GM21390 (cell line): Measurements from ENCODE around the gene RTKN.
A peak's percentile ranks its signal among the peaks of the same experiment; 100 is the strongest.

Experiments
- ATAC-seq: cut with Tn5 transposase; IDR thresholded peaks from one replicate; pipeline ENCODE4 v1.9.1; 2021; ENCODE audit not compliant: unreplicated experiment

The RTKN gene

DNA sequence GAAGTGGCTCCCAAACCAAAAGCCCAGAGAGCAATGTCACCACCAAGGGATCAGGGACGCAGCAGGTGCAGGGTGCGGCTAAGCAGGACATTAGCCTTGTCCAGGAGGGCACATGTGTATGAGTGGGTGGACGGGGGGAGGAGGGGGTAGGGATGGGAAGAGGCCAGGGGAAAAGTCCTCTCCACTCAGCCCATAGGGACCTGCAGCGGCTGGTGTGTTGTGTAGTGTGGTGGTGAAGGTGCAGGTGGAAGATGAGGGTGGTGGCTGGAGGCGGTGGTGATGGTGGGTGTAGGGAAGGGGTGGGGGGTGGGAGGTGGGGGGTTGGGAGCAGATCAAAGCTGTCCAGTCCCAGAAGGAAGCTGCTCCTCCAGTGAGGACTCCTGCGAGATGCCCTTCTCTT is 24.0 kb downstream of the RTKN start:
- no peak for ATAC-seq

DNA sequence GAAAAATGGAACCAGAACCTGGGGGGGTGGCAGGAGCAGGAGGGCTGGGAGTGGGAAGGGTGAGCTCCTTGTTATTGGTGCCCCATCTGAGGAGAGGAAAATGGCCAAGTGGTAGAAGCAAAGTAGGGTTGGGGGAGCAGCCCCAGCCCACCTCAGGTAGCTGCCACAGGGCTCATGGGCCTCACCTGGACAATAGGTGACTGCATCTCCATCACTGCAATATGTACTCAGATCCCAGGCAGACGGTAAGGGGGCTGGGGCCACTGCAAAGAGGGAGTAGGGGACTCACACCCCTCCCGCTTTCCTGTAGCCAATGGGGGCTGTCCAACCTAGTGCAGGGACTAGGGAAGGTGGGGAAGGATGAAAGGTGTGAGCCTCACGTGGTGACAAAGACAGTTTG is 24.5 kb downstream of the RTKN start:
- no peak for ATAC-seq

DNA sequence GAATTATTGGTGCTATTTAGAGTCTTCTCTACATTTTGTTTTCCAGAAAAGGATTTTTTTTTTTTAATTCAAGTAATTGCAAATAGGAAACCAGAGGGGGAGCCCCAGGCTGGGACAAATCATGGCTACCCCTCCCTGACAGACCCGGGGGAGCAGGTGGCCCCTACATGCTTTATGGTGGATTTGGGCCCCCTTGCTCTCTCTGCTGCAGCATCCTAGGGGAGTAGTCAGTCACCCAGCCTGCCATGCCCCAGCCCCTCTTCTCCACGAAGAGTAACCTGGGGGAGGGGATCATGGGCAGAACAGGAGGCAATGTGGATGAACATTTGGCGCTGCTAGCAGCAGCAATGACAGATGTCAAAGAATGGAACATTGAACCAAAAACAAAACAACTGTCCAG is 25.0 kb downstream of the RTKN start:
- no peak for ATAC-seq

DNA sequence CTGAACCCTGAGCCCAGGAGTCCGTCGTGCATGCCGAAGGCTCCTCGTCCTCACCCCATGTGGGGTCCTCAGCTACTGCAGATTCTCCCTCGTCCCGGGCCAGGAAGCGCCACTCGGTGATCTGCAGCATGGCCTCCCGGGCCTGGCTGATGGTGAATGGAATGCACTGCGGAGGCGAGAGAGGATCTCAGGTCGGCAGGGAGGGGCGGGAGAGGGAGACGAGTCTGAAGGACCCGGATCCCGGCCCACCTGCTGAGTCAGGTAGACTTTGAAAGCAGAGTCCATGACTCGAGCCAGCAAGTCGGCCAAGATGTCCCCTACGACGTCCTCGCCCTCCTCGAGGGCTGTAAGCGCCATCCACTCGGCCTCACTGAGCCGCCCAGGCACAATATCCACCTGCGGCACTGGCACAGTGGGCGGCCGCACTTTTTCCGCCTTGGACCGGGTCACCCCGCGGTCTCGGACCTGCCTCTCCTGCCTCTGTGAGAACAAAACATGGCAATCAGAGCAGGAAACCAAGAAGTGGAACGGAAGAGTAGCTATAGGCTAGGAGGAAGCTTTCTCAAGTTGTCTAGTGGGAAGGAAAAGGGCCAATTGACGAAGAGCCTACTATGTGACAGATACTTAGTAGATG is 25.9 kb downstream of the RTKN start:
- no peak for ATAC-seq

DNA sequence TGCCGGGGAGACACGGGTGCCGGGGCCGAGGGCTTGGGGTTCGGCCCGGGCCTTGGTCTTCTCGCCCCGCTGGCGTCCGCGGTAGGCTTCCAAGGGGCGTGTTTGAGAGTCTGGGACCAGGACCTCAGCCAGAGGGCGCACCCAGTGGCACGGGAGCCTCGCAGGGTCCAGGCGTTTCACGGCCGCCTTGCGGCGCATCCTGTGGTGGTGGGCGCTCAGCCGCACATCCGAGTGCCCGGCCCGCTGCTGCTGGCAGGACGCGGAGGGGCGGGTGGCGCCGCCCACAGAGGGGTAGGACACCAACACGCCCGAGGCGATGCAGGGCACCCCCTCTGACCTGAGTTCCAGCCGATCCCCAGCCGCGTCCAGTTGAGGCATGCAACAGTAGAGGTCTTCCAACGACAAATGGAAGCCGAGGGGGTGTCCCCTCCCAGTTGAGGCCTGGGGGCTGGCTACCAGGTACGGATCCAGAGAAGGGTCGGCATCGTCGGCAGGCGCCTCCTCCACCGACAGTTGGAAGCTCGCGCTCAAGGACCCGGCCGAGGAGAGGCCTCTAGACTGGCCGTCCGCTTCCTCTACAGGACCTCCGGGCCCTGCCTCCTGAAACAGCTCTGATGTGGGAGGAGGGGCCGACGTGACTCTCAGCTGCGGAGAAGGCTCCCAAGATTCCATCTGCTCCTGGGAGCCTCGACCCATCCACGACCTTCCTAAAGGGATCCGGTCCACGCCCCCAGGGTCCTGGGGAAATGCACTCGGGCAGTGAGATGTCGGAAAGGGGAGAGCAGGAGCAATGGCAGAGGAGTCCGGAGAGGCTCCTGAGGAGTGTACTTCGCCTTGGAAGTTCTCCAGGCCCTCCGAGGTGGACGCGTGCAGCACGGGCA is 26.6 kb downstream of the RTKN start:
- ATAC-seq = no peak

- no peak for ATAC-seq
These were observed 27.3 kb downstream of the RTKN start for GRCh38 chr2:74414441-74414840.

- ATAC-seq = no peak
These were observed 28.6 kb downstream of the RTKN start for GRCh38 chr2:74413001-74413698.

DNA sequence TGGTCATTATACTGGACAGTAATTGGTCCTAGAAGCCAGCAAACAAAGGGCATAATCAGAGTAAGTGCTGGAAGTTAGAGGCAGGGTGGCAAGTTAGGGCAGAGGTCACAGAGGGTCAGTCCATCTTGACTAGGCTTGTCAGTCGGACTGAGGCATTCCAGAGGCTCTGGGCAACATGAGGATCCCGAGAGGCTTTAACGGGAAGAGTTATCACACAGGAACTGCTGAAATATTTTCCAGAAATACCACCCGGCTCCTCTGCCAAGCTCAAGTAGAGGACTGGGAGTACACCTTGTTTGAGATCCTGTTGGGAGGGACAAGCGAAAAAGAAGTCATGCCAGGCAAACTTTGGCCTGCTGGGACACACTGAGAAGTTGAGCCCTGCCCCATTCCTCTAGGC is 34.1 kb downstream of the RTKN start:
- no peak for ATAC-seq

DNA sequence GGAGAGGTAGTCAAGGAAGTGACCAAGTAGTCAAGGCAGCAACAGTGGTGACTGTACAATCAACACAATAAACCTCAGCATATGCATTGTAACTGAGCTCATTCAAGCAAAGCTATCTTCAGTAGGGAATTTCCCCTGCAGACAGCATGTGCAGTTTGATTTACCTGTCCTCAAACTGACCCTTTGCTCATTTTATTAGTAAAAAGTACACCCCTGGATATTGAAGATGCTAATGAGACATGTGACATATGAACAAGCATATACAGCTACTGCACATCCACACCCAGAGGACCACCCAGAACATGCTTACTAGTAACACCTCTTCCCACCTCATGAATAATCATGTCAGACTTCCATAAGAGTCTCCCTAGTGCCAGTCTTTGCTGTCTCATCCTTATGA is 35.7 kb downstream of the RTKN start:
- no peak for ATAC-seq

DNA sequence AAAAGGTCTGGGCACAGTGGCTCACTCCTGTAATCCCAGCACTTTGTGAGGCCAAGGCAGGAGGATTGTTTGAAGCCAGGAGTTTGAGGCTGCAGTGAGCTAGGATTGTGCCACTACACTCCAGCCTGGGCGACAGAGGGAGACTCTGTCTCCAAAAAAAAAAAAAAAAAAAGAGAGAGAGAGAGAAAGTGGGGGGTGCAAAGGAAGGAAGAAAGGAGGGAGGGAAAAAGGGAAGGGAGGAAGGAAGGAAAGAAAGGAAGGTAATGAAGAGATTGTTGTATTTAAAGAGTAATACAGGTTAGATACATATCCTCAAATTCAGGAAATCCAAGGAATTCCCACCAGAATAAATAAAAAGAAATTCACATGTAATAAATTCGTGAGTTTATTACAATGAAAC is 39.8 kb downstream of the RTKN start:
- ATAC-seq = no peak

DNA sequence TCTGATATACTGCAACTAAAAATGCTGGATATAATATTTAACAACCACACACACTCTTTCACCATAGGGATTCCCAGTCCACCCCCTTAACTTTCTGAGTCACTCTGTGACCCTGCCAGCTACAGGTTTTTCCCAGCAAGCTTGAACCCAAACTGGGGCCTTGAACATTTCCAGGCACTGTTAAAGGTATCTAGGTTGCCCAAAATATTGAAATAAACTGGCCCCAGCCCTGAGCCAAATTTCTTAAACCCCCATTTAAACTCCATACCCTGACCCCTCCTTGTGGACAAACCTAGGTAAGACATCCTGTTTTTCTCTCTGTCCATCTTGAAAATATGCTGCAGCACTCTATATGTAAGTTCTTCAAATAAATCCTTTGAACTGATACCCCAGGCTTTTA is 42.0 kb downstream of the RTKN start:
- ATAC-seq = peak; percentile 49

- ATAC-seq = no peak
These were observed 45.6 kb downstream of the RTKN start for GRCh38 chr2:74396149-74396548.

DNA sequence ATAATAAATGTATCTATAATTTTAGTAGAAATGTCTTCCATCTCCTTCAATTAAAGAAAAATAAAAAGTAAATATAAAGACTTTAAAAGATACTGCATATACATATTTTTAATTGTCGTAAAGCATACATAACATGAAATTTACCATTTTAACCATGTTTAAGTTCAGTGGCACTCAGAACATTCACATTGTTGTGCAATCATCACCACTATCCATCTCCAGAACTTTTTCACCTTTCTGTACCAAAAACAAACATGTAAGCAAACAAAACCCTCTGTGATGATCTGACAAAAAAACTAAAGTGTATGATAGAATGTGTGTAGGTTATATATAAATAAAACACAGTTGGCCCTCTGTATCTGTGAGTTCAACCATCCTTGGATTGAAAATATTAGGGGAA is 48.2 kb downstream of the RTKN start:
- no peak for ATAC-seq

DNA sequence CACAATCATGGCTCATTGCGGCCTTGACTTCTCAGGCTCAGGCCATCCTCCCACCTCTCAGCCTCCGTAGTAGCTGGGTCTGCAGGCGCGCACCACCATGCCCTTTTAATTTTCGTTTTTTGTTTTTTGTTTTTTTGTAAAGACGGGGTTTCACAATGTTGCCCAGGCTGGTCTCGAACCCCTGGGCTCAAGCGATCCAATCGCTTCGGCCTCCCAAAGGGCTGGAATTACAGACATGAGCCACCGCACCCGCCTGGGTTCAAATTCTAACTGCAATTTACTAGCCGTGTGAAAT is 49.3 kb downstream of the RTKN start:
- no peak for ATAC-seq

- peak; percentile 55 for ATAC-seq
These were observed 49.9 kb downstream of the RTKN start for GRCh38 chr2:74391580-74392448.

- ATAC-seq = peak; percentile 22
These were observed 50.5 kb downstream of the RTKN start for GRCh38 chr2:74391209-74391579.

DNA sequence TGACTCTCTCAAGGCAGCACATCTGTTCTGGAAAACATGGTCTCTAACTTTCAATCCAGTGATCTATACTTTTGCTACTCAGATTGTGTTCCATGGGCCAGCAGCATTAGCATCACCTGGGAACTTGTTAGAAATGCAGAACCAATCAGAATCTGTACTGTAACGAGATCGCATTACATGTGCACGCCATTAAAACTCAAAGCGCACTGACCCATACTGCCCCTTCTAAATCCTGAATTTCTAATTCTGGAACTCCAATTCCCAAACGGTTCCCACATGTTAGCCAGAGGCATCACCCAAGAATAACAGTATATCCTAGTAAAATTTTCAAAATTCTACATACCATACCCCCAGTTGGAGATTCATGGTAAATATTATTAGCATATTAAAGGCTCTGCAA is 51.1 kb downstream of the RTKN start:
- no peak for ATAC-seq

- ATAC-seq = no peak
These were observed 54.4 kb downstream of the RTKN start for GRCh38 chr2:74387346-74387745.

DNA sequence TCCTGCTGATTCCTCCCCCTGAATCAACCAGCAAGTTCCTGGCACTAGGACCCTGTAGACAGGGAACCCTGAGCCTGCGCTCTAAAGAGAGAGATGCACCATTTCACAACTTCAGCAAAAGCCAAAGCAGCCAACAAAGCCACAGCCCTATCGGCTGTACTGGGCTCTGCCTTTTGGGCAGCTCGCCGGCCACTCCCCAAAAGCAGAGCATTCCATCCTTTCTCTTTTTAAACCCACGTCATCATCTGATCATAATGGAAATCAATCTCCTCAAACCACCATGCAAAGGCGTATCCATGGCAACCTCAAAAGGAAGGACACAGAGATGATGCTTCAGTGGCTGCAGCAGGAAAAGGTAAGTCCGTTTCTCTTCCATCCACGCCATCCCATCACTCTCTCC is 56.3 kb downstream of the RTKN start:
- no peak for ATAC-seq

DNA sequence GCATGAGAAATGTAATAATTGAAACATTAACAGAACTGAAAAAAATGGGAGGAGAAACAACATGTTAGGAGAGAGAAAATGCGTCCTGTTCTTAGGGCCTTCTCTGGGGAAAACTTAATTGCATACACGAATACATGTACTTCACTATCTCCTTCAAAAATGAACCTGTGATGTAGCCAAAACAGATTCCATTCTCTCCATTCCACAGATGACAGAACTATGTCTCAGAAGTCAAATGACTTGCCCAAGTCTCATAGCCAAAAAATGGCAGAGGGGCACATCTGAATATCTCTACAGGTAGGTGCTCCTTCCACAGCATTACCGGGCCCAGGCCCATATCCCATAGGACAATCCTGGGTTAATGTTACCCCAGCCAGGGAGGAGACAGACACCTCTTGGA is 57.7 kb downstream of the RTKN start:
- no peak for ATAC-seq

DNA sequence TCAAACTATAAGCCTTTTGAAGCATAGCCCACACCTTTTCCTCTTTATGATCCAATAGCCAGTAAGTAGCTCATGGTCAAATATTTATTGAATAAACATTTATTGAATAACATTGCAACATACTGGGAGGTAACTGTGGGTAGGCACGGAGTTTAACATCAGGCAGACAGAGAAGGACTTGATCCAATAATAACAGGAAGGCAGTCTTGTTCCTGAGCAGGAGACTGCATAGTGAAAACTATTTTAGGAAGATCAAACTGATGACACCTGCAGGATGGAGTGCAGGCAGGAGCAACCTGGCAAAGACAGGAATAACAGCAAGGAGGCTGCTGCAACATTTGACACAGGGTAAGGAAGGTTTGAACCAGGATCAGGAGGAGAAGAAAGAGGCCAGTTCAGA is 58.5 kb downstream of the RTKN start:
- no peak for ATAC-seq
